ENCODE measurements around the gene ZNF322.
A peak's percentile ranks its signal among the peaks of the same experiment; 100 is the strongest.

The ZNF322 gene

DNA sequence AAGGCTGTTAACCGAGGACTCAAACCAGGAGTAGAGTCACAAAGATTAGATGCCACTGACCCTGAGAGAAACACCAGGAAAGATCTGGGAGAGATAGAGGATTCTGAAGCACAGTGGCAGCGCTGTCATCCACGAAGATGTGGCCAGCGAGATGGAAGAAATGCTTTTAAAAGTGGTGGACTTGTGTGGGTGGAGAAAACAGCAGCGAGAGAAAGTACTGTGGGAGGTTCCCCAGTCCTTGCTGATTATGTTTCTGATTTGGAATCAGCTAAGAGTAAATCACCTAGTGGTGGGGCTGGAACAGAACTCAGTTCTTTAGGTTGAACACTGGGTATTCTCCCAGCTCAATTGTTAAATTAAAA is 435 bp upstream of the ZNF322 start:
- Histone ChIP-seq H3K4me3 (ENCODE audit: low read depth, low read length) (peak overlapping the region; percentile 96), H3K27ac (no peak overlapping the region), H3K27me3 (ENCODE audit: insufficient read depth, low read depth, severe bottlenecking) (peaks cover 47% of the 10 kb centered on the region), H3K9me3 (ENCODE audit: severe bottlenecking) (peaks cover 12% of the 10 kb centered on the region), H3K36me3 (peaks cover 20% of the 10 kb centered on the region)
- no peak for DNase-seq
- TF ChIP-seq CTCF (IDR thresholded peaks at IDR 0.05; ENCODE audit: low read depth, low read length) = peak; percentile 26; the same call in 1 of the 2 replicates

GRCh38 chr6:26657256-26657655 is 2.3 kb downstream of the ZNF322 start:
- Histone ChIP-seq H3K9me3 (ENCODE audit: severe bottlenecking) (no peaks in the 10 kb centered on the region), H3K27ac (no peak overlapping the region), H3K4me3 (ENCODE audit: low read depth, low read length) (no peak overlapping the region), H3K36me3 (peaks cover 42% of the 10 kb centered on the region), H3K27me3 (ENCODE audit: insufficient read depth, low read depth, severe bottlenecking) (peaks cover 19% of the 10 kb centered on the region)
- no peak for DNase-seq
- TF ChIP-seq CTCF (IDR thresholded peaks at IDR 0.05; ENCODE audit: low read depth, low read length) = no peak

DNA sequence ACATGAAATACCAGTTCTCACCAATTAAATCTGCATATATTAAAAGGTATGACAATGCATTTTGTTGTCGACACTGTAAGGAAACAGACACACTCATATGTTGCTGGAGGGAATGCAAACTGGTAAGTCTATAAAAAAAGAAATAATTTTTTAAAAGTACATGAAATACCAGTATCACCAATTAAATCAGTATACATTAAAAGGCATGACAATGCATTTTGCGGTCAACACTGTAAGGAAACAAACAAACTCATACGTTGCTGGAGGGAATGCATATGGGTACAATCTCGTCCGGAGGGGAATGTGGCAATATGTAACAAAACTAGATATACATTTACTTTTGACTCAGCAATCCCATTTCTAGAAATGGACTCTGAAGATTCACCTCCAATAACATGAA is 6.5 kb downstream of the ZNF322 start:
- DNase-seq = no peak
- no peaks in the 10 kb centered on the region for H3K27me3 ChIP-seq (ENCODE audit: insufficient read depth, low read depth, severe bottlenecking)
- no peak overlapping the region for H3K4me3 ChIP-seq (ENCODE audit: low read depth, low read length)
- peaks cover 3% of the 10 kb centered on the region for H3K9me3 ChIP-seq (ENCODE audit: severe bottlenecking)
- H3K27ac ChIP-seq = no peak overlapping the region
- peaks cover 65% of the 10 kb centered on the region for H3K36me3 ChIP-seq
- TF ChIP-seq CTCF (IDR thresholded peaks at IDR 0.05; ENCODE audit: low read depth, low read length) = no peak

GRCh38 chr6:26651133-26651781 is 8.3 kb downstream of the ZNF322 start:
- H3K27me3 ChIP-seq (ENCODE audit: insufficient read depth, low read depth, severe bottlenecking) = no peaks in the 10 kb centered on the region
- H3K9me3 ChIP-seq (ENCODE audit: severe bottlenecking) = peaks cover 3% of the 10 kb centered on the region
- no peak overlapping the region for H3K27ac ChIP-seq
- no peak for TF ChIP-seq CTCF (IDR thresholded peaks at IDR 0.05; ENCODE audit: low read depth, low read length)
- H3K4me3 ChIP-seq (ENCODE audit: low read depth, low read length) = no peak overlapping the region
- H3K36me3 ChIP-seq = peaks cover 53% of the 10 kb centered on the region
- DNase-seq = no peak

DNA sequence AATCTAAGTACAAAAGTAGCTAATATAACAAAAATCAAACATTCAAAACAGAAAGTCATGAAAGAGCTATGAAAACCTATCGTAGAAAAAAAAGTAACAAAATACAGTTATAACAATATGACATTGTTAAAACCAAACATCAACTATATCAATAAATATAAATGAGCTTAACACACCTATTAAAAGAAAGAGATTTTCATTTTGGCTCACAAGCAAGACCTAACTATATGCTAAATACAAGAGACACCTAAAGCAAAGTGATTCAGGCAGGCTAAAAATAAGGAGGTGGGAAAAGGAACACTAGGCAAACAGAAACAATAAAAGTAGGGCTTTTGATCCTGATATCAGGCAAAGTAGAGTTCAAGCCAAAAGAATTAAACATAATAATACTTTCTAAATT is 13.5 kb downstream of the ZNF322 start:
- peaks cover 36% of the 10 kb centered on the region for H3K36me3 ChIP-seq
- TF ChIP-seq CTCF (IDR thresholded peaks at IDR 0.05; ENCODE audit: low read depth, low read length) = no peak
- DNase-seq = no peak
- peaks cover 3% of the 10 kb centered on the region for H3K9me3 ChIP-seq (ENCODE audit: severe bottlenecking)
- H3K27ac ChIP-seq = no peak overlapping the region
- H3K27me3 ChIP-seq (ENCODE audit: insufficient read depth, low read depth, severe bottlenecking) = no peaks in the 10 kb centered on the region
- H3K4me3 ChIP-seq (ENCODE audit: low read depth, low read length) = no peak overlapping the region

DNA sequence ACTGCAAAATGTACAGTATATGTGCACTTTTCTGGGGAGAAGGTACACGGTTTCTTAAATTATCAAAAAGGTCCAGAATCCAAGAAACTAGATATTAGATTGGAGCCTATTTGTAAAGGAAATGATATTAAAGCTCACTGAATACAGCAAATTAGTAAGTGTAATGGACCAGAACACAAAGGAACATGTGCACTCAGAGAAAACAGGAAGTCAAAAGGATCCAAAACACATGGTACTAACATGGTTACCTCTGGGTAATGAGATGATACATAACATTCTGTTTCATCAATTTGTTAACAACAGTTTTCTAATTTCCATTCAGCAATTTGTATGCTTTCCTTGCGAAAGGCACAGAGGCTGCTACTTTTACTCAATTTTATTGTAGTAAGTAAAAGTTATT is 18.7 kb downstream of the ZNF322 start:
- H3K36me3 ChIP-seq = peaks cover 50% of the 10 kb centered on the region
- no peaks in the 10 kb centered on the region for H3K27me3 ChIP-seq (ENCODE audit: insufficient read depth, low read depth, severe bottlenecking)
- peaks cover 13% of the 10 kb centered on the region for H3K9me3 ChIP-seq (ENCODE audit: severe bottlenecking)

More for the DNA sequence above, 18.7 kb downstream of the ZNF322 start:
- no peak for DNase-seq
- no peak for TF ChIP-seq CTCF (IDR thresholded peaks at IDR 0.05; ENCODE audit: low read depth, low read length)
- Histone ChIP-seq H3K27ac (peak overlapping the region; percentile 19; the same call in 1 of the 2 replicates), H3K4me3 (ENCODE audit: low read depth, low read length) (no peak overlapping the region)

Data from WERI-Rb-1 (cell line).